ENCODE data around the gene EBI3.

GRCh38 chr19:4187313-4188122, 41.8 kb upstream of the EBI3 start:
- TF ChIP-seq, protein P1, sequence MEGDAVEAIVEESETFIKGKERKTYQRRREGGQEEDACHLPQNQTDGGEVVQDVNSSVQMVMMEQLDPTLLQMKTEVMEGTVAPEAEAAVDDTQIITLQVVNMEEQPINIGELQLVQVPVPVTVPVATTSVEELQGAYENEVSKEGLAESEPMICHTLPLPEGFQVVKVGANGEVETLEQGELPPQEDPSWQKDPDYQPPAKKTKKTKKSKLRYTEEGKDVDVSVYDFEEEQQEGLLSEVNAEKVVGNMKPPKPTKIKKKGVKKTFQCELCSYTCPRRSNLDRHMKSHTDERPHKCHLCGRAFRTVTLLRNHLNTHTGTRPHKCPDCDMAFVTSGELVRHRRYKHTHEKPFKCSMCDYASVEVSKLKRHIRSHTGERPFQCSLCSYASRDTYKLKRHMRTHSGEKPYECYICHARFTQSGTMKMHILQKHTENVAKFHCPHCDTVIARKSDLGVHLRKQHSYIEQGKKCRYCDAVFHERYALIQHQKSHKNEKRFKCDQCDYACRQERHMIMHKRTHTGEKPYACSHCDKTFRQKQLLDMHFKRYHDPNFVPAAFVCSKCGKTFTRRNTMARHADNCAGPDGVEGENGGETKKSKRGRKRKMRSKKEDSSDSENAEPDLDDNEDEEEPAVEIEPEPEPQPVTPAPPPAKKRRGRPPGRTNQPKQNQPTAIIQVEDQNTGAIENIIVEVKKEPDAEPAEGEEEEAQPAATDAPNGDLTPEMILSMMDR (IDR thresholded peaks at IDR 0.05) = no peak
- TF ChIP-seq POLR2A (IDR thresholded peaks at IDR 0.05) = no peak

Data from adrenal gland (tissue), 5 donors.